HuH-7.5 (cell line): ENCODE results near the gene CFAP100.

Source experiments
- DNase-seq: peaks from one replicate; pipeline ENCODE4 v3.0.0; 2011; ENCODE audit warnings: low spot score

The CFAP100 gene

DNA sequence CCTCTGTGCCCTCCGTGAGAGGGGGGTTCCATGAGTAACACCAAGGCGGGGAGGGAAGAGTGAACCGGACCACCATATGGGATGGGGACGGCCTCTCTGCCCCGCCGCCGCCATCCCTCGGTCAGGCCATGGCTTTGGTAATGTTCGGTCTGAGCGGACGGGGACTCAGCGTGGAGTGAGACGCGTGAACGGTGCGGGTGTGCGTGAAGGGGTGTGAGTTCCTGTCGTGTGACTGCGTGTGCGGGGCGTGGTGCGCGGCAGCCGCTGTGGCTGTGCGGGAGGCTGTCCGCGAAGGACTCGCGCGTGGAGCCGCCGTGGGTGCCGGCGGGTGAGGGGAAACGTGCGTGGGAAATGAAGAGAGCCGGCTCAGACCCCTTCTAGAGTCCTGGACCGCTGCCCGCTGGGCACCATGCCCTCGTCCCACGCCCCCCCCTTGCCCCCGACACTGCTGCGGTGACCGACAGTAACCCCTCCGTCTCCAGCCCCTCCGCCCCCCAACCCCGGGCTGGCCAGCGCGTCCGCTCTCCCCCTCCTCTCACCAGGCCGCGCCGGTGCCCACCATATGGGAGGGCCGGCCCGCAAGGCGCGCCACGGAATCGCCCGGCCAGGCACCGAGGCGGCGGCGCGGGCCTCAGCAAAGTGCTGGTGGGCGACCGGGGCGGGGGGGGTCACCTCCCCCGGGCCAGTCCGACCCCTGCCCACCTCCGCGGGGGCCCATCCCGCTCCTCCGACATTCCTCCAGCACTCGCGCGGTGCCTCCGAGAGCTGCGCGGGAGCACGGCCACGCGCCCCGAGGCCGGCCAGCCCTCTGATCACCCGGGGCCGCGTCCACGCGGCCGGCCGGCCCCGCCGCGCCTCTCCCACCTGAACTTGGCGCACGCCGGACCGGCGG is 38.1 kb upstream of the CFAP100 start:
- no peak for DNase-seq

DNA sequence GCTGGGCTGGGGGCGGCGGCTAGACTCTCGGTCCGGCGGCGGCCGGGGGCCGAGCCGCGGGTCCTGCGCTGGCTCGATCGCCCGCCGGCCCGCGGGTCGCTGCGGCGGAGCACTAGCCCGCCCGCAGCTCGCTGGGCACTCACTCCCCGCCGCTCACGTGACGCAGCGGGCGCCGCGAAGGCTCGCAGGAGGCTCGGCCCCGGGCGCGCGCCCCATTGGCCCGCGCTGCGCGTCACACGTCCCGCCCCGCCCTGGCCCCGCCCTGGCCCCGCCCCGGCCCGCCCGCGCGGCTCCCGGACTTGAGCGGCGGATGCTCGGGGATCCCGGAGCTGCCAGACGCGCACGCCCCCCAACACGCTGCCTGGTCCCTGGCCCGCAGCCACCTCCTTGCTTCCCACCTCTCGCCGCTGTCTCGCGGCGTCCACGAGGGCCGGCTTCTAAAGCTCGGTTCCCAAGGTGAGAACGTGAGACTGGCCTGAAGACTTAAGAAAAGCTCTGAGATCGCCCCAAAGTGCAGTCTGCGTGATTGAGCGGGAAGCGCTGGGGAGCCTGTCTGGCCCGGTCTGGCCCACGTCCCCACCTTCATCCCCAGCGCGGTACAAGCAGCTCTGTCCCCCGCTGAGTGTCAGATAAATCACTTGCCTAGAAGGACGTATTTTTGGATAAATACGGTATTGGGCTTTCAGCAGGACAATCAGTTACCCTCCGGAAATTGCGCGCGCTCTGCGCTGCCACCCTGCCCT is 37.2 kb upstream of the CFAP100 start, which contains the start of gene KLF15:
Gene KLF15, minus strand, starts transcription at position 114 of the 743 bp plus-strand sequence. CDS start 4,486 bp downstream, outside the sequence.
- DNase-seq: peak; percentile 98

DNA sequence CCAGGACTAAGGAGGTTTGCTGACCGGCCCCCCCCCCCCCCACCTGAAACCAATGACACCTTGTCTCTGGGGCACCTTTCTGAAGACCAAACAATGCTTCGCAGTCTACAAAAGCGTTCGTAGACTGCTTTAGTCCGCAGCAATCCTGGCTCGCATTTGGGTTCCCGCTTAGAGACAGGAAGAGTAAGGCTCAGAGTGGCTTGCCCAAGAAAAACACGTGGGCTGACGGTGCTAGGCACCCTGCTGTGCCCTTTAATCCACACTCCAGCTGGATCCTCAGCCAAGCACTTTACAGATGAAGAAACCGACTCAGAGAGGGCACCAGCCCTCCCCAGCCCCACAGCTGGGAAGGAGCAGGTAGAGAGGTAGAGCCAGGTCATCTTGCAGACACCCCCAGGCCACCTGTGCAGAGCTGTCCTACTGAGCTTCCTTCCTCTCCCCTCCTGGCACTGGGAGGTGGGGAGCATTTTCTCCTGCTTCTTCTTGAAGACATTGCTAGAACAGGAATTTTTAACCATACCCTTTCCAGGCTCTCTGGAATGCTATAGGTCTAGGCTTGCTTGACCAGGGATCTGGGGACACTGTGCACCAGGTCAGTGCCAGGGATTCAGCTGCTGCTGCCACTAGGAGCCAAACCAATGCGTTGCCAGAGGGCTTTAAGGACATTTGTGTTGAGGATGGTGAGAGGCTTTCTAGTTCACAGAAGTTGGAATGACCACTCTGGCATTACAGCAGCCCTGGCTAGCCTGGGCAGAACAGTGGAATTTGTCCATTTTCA is 36.5 kb upstream of the CFAP100 start:
- DNase-seq: no peak

DNA sequence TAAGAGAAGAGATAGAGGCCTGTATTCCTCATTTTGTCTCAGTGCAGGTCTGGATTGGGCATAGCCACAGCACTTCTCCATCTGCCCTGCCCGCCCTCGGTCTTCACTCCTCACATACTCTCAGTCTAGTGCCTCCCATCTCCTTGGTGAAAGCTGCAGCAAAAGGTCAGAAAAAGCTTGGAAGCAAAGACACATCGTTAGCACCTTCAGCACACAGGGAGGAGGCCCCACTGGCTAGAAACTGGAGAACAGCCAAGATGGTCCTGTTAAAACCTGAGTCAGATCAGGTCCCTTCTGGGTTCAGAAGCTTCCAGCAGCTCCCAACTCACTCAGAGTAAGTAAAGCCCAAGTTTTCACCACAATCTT is 35.9 kb upstream of the CFAP100 start:
- DNase-seq: no peak

DNA sequence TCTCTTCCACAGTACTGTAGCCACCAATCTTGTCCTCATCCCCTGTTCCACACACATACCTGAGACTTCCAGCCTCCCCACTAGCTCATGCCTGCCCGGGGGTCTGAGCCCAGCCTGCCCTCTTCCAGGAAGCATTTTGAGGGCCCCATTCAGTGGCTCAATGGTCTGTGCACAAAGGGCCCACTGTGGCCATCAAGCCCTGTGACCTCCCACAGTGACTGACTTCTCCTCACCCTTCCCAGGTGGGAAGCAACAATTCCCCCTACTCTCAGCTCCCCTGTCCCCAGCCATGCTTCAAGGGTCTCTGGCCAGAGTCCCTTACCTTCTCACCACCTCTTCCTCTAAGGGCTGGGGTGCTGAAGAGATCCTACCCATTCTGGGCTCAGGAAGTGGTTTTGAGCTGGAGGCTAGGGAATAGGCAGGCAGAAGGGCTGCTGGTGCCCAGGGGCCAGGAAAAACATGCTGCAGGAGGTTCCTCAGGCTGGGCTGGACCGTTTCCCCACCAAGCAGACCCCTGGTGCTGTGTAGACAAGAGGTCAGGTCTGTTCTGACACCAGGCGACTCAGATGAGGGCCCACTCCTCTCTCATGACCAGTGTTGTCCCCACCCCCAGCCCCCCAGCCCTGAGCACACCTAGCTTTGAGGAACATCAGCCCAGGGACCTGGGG is 34.5 kb upstream of the CFAP100 start:
- no peak for DNase-seq

DNA sequence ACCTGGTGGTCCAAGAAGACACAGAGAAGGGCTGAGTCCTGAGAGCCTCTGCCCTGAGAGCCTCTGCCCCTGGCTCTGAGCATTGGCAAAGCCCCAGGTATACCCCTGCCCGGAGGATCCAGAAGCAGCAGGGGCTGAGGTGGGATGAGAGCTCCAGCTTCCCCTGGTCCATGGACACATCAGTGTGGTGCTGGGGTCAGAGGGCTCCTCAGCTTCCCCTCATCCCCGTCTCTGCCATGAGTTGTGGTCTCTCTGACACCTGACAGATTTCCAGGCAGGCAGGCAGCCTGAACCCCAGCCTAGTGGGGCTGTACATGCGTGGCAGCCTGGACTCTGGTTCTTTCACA is 34.0 kb upstream of the CFAP100 start:
- DNase-seq: no peak

DNA sequence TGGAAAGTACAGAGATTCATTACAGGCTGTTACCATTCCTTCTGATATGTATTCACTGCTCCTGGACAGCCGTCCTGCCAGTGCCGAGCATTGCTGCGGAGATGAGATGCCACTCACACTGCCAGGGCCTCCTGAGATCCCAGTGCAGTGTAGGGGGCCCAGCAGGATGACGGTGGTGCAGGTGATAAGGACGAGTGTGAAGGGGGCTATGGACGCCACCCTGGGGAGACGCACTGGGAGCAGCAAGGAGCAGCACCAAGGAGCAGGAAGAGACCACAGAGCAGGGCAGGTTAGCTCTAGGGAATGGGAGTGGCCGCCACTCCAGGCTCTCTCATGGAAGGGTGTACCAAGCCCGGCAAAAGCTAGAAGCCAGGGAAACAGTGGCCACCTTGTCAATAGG is 33.5 kb upstream of the CFAP100 start:
- no peak for DNase-seq

DNA sequence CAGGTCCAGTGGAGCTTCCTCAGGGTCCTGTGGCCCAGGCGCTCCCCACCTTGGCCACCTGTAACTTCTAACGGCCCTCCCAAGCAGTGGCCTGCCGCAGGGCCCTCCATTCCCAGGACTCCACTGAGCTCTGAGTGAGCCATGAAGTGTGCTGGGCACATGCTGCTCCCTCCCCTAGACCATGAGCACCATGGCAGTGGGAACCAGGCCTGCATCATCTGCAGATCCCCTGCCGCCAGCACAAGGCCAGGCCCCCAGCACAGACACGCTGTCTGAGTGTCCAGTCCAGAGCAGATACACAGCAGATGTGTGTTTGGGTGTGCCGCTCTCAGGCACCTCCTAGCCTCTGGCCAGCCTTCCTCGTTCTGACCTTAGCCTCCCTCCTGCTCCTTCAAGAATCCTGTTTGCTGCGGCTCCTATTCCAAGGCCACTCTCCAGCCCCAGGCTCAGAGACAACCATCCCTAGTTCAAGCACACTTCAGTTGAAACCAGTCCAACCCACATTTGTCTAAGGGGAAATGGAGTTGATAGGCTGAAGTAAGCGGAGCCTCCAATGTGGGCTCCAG is 30.5 kb upstream of the CFAP100 start:
- no peak for DNase-seq

DNA sequence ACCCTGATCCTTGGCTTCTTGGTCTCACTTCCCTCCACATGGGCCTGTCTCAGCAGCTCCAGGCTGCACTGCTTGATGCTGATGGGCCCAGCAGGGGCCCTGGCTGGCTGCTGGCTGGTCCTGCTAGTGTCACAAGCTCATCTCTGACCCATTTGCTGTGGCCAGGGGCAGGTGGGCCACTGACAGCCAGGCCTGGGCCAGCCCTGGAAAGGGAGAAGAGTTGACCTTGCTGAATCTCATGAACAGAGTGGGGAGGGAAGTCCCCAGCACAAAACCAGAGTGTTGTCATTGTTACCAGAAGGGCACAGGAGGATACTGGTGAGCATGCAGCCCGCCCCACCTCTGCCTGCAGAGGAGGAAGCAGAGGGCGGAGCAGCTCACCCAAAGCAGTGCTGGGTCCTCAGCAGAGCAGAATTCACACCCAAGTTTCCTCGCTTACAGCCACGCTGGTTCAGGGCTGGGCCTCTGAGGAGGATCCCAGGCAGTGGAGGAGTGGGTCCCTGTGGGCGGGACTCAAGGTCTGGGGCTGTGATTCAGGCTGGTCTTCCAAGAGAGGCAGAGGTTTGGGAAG is 29.9 kb upstream of the CFAP100 start:
- DNase-seq: no peak

DNA sequence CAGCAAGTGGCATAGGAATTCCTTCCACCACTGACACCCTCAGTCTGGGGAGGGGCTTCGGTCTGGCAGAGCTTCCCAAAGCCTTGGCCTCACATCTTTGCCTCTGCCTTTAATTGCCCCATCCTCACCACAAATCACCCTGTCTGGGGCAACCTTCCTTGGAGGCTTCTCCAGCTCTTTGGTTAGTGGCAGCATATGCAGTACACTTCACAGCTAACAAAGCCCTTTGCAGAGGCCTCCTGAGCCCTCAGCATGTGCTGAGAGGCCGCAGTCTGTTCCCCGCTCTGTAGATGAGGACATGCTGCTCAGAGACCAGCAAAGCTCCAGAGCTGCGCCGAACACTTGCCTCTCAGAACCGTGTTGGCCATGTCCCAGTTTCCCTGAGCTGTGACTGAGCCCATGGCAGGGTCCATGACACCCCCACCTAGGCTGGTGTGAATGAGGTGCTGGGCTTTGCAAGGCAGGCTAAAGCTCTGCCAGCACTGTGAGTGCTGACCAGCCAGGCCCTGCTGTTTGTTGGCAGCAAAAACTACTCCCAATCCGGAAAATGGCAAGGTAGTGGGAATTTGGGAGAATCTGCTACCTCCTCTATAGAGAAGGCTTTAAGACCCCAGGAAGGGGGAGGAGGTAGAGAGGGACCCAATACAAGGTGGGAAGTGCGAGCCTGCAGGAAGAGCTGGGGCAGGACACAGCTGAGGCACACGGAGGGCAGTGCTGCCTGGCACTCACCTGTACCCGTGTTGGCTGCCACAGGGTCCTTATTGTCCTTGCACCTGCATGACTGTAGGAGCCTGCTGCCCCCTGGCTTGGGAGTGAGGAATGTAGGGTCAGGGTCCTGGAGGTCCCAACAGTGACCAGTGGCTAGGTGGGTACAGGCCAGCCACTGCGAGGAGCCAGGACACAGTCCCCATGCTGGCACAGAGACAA is 29.1 kb upstream of the CFAP100 start:
- DNase-seq: no peak

DNA sequence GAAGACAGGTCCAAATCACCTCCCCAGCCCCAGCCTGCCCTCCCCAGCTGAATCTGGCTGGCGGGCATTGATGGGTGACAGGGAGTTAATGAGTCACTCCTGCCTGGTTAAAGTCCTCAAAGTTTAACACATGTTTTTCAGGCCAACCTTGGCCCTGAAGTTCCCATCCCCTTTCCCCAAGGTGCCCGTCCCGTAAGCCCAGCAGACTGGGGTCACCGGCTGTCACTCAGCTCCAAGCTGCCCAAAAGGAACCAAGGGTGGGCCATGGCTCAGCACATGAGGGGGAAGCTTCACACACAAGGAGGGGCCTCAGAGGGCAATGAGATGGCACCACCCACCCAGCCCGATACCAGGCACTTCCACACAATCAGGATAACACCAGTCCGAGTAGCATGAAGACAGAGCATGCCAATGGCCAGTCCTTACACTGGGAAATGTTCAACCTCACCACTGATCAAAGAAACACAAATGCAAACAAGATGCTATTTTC is 27.3 kb upstream of the CFAP100 start:
- no peak for DNase-seq

DNA sequence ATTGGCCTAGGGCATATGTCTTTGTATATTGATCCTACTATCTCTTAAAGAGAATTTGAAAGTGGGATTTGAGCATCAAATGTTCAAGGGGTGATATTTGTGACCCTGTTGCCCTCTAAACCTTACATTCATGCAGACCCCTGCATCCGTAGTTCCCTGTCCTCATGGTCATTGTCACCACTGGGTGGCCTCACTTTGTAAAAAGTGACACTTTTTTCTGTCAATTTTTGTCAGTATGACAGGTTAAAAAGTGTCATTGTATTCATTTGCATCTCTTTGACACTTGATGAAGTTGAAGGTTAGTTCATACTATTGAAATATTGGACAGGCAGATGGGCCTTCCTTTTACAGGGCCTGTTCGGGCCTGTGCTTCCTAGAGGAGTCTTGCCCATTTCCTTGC is 25.2 kb upstream of the CFAP100 start:
- DNase-seq: no peak

DNA sequence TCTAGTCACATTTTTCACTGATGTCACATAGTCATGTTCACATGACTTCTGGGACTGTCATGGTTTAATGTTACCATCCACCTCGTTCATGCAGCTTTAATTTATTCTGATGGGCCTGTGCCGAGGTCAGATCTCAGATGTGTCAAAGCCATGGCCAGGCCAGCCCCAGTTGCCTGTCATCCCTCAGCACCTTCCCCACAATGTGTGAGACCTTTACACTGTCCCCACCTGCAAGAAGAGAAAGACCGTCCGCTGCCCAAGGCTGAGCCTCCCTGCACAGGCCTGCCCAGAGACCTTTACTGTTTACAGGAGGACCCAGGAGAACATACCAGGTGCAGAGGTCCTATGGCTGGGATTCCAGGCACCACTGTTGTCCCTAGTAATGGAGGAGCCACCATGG is 24.7 kb upstream of the CFAP100 start:
- no peak for DNase-seq

DNA sequence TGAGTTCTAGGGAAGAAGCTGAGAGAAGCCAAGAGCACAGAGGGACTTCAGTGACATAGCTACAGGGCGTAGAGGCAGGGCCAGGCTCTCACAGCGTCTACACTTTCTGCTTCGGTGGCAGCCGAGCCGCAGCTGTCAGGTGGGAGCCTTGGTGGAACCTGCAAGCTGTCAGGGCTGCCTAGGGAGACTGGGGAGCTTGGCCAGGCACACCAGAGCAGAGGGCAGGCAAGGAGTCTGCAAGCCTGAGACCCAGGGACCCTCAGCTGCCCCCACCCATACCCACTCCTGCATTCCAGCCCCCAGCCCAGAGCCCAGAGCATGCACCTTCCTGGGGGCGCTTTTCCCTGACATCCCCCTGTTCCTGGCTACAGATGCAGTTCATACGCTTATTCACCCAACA is 24.1 kb upstream of the CFAP100 start:
- DNase-seq: no peak

DNA sequence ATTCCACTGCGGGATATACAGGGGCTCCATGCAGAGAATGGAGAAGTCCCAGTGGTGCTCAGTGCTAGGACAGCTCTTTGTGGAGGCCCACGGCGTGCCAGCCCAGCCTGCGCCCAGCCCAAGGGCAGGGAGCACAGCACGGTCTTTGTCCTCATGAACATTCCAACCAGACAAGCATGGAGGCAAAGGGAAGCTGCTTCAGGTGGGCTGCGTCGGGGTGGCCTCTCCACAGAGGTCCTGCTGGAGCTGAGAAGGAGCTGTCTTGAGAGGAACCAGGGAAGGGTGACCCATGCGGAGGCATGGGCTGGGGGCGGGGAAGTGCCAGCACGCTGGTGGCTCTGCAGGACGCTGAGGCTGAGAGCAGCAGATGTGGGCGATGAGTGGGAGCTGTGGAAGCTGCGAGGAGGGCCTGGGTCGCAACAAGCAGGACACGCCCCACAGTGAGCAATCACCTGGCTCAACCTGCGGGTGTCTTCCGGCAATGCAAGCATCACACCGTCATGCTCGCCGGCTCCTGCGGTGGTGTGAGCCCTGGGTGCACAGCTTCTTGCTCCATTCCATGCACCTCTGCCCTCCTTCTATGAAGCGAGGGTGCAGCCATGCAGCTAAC is 23.5 kb upstream of the CFAP100 start:
- no peak for DNase-seq

DNA sequence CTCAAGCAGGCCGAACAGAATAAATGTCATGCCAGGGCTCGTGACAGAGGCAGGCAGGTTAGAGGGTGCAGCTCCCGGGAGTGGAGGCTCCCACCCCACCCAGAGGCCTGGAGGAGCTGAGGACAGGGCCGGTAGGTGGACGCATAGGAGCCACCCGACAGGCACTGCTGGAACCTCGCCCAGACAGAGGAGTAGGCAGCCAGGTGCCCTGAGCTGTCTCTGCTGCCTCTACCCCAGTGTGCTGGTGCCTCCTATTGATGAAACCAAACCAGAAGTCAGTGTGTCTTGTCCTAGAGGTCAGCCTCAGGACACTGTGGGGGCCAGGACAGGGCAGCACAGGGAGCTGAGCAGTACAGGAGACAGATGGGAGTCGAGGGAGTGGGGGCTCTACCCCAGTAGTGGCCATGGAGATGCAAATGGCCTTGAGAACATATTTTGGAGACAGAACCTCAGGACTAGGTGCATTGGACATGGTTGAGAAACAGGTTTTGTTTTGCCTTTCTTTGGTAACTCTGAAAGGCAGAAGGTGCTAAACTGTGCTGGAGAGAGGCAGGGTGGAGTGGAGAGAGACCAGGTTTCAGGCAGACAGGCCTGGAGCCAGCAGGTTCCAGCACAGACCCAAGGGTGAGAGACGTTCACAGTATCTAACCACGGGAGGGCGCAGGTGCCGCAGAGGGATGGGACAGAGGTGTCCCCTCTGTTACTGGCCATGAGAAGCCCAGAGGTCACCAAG is 22.1 kb upstream of the CFAP100 start:
- DNase-seq: no peak

DNA sequence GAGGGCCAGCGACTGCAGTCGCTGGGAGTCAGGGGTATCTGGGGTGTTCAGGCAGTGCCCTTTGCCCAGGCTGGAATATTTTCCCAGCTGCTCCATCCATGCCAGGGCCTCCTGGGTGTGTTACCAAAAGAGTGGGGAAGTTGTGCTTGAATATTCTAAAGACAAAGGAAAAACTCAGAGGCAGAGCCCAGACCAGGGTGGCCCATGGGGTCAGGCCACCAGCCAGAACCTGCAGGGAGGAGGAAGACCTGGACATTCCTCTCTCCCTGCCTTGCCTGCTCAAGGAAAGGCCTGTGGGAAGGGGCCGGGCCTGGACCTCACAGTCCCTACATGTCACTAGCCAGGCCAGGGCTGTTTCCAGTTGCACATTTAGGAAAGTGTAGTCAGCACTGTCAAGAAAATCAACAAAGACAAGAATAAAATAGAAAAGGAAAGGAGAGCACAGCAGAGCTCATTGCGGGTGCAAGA is 21.5 kb upstream of the CFAP100 start:
- DNase-seq: no peak

DNA sequence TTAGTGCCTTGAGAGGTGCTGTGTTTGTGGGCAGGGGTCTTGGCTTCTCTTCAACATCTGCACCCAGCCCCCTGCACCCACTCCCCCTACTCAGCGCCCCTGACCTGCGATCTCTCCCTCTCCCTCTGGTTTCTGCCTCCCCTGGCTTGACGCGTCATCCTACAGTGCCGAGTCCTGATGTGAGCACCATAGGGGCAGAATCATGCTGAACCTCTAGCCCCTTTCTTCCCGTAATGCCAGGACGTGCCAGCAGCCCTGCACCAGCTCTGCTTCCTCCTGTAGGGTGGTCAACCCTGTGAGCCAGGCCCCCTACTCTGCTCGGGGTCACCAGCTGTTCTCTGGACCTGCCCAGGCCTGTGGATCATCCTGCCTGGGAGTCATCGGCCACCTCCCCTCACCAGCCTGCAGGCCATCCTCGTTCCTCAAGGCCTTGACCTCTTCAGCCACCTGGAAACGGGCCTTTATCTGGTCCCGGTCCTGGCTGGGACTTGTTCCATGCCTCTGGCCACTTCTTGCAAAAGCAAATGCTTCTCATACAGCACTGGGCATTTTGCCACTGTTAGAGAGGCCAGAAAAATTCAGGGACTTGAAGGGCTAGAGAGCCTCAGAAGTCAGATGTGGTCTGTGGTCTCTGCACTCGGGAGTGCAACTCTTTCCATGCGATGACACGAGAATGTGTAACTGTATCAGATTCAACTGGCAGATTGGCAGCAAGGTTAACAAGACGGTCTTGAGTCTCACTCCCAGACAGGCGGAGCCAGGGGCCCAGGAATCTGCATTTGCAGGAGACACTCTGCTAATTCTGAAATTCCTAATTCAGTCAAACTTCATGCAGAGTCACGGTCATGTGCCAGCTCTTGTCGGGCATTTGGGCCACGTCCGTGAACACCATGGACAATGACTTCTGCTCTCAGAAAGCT is 20.8 kb upstream of the CFAP100 start:
- DNase-seq: no peak
